Tibial artery (tissue), 4 donors: ENCODE results near the gene DLGAP1.

Source experiments
- DNase-seq, 2 donors: peaks; one replicate each; pipeline ENCODE4 v3.0.0-alpha.2; 2019
- H3K27ac ChIP-seq, 2 donors: fragments of 200-600 bp; sonication (generic) in 1 of 2; 1 replicate in 1 of 2; 2 replicates in 1 of 2; pipeline ENCODE4 v1.5.1; 2018 to 2019; ENCODE audit warnings: mild to moderate bottlenecking in 1 of 2
- H3K27me3 ChIP-seq, 2 donors: fragments of 200-600 bp; sonication (generic) in 1 of 2; one replicate each; pipeline versions ENCODE4 v1.5.1 to v1.6.0; 2016 to 2019
- H3K36me3 ChIP-seq, 3 donors: fragments of 200-600 bp; sonication (generic) in 2 of 3; one replicate each; pipeline ENCODE4 v1.5.1; 2016 to 2019; ENCODE audit warnings: mild to moderate bottlenecking in 2 of 3
- H3K4me1 ChIP-seq, 4 donors: fragments of 200-600 bp; sonication (generic) in 2 of 4; 1 replicate in 3 of 4; 2 replicates in 1 of 4; pipeline ENCODE4 v1.5.1; 2016 to 2019
- H3K4me3 ChIP-seq, 2 donors: fragments of 200-600 bp; sonication (generic) in 1 of 2; 1 replicate in 1 of 2; 2 replicates in 1 of 2; pipeline ENCODE4 v1.5.1; 2018 to 2019; ENCODE audit warnings: mild to moderate bottlenecking in 2 of 2
- H3K9me3 ChIP-seq, 3 donors: fragments of 200-600 bp; sonication (generic) in 1 of 3; one replicate each; pipeline ENCODE4 v1.5.1; 2016 to 2019
- intact Hi-C: fragments of 100-400 bp; cut with DNase I; formaldehyde crosslinking; loops from one replicate; pipeline ENCODE4 v1.15.0; 2023; ENCODE audit warnings: low total_unique reads
- TF ChIP-seq, protein P1 (sequence below), 2 experiments: fragments of 200-600 bp in 1 of 2; fragments of 450-650 bp in 1 of 2; IDR thresholded peaks; one replicate each; pipeline ENCODE4 v1.5.1; 2017 to 2019; ENCODE audit warnings: antibody characterized with exemption in 2 of 2, mild to moderate bottlenecking in 1 of 2, moderate library complexity in 1 of 2

DLGAP1 gene

GRCh38 chr18:3452750-3453539, 1002.2 kb downstream of the DLGAP1 start:
- no peak for DNase-seq
- Histone ChIP-seq H3K9me3 (no peaks in the 10 kb centered on the region), H3K36me3 (peaks cover 18 to 20% (median 20%) of the 10 kb centered on the region in 3 donors), H3K27ac (peak overlapping the region; percentile 98 to 99), H3K4me3 (peak overlapping the region; percentile 72 to 89), H3K27me3 (no peaks in the 10 kb centered on the region), H3K4me1 (peaks cover 0 to 38% (median 20%) of the 10 kb centered on the region in 4 donors)
- intact Hi-C loops = loop anchor here (10.0 kb wide), 2 partner anchors 212 to 1002 kb away; partner anchors contain the start of gene DLGAP1
- TF ChIP-seq, protein P1, sequence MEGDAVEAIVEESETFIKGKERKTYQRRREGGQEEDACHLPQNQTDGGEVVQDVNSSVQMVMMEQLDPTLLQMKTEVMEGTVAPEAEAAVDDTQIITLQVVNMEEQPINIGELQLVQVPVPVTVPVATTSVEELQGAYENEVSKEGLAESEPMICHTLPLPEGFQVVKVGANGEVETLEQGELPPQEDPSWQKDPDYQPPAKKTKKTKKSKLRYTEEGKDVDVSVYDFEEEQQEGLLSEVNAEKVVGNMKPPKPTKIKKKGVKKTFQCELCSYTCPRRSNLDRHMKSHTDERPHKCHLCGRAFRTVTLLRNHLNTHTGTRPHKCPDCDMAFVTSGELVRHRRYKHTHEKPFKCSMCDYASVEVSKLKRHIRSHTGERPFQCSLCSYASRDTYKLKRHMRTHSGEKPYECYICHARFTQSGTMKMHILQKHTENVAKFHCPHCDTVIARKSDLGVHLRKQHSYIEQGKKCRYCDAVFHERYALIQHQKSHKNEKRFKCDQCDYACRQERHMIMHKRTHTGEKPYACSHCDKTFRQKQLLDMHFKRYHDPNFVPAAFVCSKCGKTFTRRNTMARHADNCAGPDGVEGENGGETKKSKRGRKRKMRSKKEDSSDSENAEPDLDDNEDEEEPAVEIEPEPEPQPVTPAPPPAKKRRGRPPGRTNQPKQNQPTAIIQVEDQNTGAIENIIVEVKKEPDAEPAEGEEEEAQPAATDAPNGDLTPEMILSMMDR (IDR thresholded peaks at IDR 0.05) = no peak

- Histone ChIP-seq H3K4me1 (peaks cover 0 to 38% (median 20%) of the 10 kb centered on the region in 4 donors), H3K27me3 (no peaks in the 10 kb centered on the region), H3K9me3 (no peaks in the 10 kb centered on the region), H3K36me3 (peaks cover 10 to 12% (median 12%) of the 10 kb centered on the region in 3 donors), H3K4me3 (peak overlapping the region; percentile 72 to 89), H3K27ac (peak overlapping the region; percentile 98 to 99)
- TF ChIP-seq, protein P1 (IDR thresholded peaks at IDR 0.05) = no peak
- peak; percentile 49 to 78 for DNase-seq
- intact Hi-C loops = loop anchor here (10.0 kb wide), 2 partner anchors 213 to 1003 kb away; partner anchors contain the start of gene DLGAP1
Measured at GRCh38 chr18:3451989-3452749, 1002.9 kb downstream of the DLGAP1 start.

GRCh38 chr18:3451183-3451988, 1003.7 kb downstream of the DLGAP1 start:
- peaks cover 2 to 4% (median 4%) of the 10 kb centered on the region in 3 donors for H3K36me3 ChIP-seq
- intact Hi-C loops = loop anchor here (10.0 kb wide), 2 partner anchors 213 to 1003 kb away; partner anchors contain the start of gene DLGAP1
- TF ChIP-seq, protein P1 (IDR thresholded peaks at IDR 0.05) = no peak
- H3K27me3 ChIP-seq = no peaks in the 10 kb centered on the region
- peak; percentile 97 to 98 for DNase-seq
- peak overlapping the region; percentile 72 to 89 for H3K4me3 ChIP-seq
- peak overlapping the region; percentile 98 to 99 for H3K27ac ChIP-seq
- no peaks in the 10 kb centered on the region for H3K9me3 ChIP-seq
- peaks cover 0 to 42% (median 26%) of the 10 kb centered on the region in 4 donors for H3K4me1 ChIP-seq

DNA sequence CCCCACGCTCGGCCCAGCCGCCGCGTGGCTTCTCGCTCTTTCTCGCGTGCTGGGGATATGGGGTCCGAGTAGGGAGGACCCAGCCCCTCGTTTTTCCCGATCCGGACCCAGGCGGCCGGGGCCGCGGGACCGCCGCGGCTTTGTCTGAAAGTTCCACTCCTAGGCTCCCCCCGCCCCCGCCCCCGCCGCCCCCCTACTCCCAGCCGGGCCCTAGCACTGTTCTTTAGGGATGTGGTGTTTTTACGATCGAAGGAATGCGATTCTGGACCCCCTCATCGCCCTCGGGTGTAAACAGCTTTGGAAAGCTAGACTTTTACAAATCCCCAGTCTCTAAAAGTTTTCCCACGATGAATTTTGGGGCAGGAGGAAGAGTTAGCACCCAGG, 1004.3 kb downstream of the DLGAP1 start:
- DNase-seq = no peak
- Histone ChIP-seq H3K4me3 (peak overlapping the region; percentile 72 to 89), H3K4me1 (peaks cover 0 to 39% (median 25%) of the 10 kb centered on the region in 4 donors), H3K9me3 (no peaks in the 10 kb centered on the region), H3K27me3 (no peaks in the 10 kb centered on the region), H3K27ac (peak overlapping the region; percentile 98 to 99), H3K36me3 (no peaks in the 10 kb centered on the region)
- TF ChIP-seq, protein P1 (IDR thresholded peaks at IDR 0.05) = no peak
- intact Hi-C loops = loop anchor here (10.0 kb wide), 2 partner anchors 214 to 1004 kb away; partner anchors contain the start of gene DLGAP1
